ENCODE measurements around the gene CCDC6.
"Not testable (repeated sequence)": the region's sequence is repeated elsewhere in the genome, so short reads cannot be mapped to it uniquely, and the experiment has no call there.

Gene CCDC6

DNA sequence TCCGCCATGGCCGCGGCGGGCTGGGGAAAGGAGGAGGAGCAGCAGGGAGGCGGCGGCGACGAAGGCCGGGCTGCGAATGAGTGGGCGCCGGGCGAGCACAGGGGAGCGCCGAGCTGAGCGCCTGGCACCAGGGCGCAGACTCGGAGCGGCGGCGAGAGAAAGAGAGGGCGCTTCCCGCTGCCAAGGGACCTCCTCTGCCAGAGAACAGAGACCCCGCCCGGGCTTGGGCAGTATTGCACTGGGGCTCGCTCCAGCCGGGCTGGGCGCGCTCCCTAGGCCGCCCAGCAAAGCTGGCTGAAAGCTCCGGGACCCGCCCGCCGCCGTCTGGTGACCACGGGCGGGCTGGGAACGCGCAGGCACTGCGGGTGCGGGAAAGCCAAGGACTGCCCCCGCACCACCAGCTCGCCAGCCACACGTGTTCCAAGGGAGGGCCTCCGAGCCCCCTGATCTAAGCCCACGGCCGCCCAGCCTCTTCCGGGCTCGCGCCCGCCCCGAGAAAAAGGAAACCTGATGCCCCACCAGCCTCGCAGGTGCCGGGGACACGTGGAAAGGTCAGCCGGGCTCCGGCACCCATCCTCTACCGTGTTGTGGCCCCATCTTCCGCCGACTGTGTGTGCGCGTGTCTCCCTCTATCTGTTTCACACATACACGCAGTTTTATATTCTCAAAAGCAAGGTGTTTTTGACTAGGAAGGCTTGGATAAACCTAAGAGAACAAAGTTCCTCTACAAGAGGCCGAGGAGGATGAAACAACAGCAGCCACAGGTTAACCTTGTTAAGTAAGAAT lies at the start of gene CCDC6:
CCDC6 (minus strand) TSS at position 140 of the 786 bp plus-strand sequence; CDS start at position 8, 132 bp downstream.
- DNase-seq (ENCODE audit: low read depth) = peak; percentile 87

DNA sequence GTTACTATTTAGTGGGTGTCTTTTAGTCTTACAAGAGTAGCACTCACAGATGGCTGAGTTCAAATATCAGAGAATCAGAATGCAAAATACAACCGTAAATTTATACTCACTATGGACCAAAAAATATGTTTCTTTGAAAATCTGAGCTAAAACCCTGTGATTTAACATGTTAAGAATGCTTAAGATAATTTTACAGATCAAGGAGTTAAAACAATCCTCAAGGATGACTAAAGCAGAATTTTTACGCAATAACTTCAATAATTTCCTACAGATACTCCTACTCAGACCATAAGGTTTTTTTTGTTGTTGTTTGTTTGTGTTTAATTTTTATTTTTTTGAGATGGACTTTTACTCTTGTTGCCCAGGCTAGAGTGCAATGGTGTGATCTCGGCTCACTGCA lies 47.9 kb upstream of the CCDC6 start:
- no peak for DNase-seq (ENCODE audit: low read depth)

DNA sequence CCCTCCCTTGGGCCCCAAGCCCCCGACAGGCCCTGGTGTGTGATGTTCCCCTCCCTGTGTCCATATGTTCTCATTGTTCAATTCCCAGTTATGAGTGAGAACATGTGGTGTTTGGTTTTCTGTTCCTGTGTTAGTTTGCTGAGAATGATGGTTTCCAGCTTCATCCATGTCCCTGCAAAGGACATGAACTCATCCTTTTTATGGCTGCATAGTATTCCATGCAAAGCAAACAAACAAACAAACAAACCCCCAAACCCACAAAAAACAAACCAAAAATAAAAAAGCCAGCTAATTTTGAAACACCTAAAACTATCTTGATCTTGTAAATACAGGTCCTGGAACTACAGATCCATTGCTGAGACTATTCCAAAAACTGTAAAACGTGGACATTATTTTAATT lies 47.4 kb upstream of the CCDC6 start:
- DNase-seq (ENCODE audit: low read depth) = not testable (repeated sequence)

DNA sequence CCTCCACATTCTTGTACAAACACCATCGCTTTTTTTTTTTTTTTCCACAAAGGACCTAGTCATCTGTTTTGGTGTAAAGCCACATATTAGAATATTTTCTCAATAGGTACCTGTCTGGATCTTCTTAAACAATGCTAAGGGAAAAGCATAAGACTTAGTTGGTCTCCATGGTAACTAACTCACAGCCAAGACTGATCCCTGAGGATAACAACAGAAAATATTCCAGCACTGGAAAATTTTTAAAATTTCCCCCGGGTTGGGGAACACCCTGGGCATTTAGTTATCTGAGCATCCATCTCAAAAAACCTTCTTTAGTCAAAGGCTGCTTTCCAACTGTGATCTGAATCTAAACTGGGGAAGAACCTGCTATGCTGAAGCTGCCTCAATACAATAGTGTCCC lies 43.7 kb upstream of the CCDC6 start:
- DNase-seq (ENCODE audit: low read depth) = no peak

DNA sequence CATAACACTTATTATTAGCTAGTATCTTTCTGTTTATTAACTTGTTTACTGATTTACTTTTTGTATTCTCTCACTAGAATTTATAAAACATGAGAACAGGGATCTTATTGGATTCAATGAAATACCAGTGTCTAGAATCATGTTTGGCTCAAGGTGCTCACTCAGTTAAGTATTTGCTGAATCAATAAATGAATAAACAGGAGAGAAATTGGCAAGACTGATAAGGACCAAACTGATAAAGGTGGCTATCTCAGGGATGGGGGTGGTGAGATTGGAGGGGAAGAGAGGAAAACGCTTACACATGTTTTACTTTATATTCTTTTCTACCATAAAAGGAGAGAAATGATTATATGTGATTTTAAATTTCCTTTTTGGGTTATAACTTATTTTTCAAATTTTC lies 43.3 kb upstream of the CCDC6 start:
- DNase-seq (ENCODE audit: low read depth) = no peak

DNA sequence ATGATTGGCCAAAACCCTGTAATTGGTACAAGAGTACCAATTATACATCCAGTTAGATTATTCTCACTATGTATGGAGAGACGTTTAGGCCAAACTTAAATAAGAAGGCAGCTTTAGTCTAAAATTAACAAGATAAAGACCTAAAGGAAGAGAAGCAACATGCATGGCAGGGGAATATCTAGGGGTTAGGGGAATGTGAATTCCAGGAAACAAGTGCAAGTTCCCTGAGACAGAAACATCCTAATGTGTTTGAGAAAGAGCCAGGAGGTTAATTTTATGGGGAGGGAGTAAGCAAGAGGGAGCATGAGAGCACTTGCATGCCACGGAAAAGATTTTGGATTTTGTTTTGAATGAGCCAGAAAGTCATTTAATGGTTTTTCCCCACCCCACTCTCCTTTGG lies 39.6 kb upstream of the CCDC6 start:
- no peak for DNase-seq (ENCODE audit: low read depth)

DNA sequence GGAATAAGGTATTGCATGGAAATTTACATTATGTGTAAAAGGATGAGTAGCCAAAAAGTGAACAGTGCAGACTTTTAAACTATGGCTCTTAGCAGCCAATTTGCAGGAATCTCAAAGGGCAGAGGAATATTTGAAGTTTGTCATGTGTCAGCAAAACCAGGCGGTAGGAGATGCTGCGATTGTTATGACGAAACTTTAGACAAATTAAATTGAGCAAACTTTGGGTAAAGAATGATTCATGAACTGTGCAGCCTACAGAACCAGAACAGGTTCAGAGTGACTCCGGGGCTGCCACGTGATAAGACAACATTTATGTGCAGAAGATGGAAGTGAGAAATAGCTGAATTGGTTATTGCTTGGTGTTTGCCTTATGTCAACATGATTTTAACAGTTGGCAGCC lies 39.2 kb upstream of the CCDC6 start:
- DNase-seq (ENCODE audit: low read depth) = no peak

DNA sequence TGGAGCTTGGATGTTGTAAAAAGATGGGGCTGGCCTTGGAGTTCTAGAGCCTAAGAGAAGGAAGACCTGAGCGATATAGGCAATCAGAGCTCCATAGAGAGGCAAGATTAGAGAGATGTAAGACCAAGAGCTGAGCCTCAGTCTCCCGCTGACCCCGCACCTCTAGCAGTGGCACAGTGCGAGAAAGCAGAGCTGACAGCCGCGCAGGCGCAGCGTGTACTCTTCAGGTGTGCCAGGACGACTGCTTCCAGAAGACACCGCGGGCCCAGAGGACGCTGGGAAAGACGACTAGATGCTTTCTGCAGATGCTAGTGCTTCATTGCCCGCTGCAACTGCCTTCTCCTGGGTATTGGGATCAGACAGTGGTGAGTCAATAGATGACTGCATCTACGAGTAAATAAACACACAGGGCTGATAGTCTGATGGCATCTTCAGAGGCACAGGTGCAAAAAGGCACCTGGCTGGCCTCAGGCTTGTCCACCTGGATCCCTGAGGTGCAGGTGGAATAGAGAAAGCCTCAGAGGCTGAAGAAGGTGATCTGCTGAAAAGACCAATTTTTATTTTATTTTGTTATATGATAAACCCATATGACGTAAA lies 38.1 kb upstream of the CCDC6 start:
- DNase-seq (ENCODE audit: low read depth) = no peak

DNA sequence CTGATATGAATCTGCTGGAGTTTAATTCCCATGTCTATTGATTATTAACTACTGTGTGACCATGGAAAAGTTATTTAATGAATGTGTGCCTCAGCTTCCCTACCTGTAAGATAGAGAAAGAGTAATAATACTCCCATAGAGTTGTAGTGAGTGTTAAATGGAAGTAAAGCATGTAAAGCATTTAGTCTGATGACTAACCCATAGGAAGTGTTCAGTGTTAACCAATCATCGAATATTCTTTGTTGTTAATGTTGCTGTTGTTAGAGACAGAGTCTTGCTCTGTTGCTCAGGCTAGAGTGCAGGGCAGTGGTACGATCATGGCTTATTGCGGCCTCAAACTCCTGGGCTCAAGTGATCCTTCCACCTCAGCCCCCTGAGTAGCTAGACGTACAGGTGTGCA lies 36.2 kb upstream of the CCDC6 start:
- no peak for DNase-seq (ENCODE audit: low read depth)

DNA sequence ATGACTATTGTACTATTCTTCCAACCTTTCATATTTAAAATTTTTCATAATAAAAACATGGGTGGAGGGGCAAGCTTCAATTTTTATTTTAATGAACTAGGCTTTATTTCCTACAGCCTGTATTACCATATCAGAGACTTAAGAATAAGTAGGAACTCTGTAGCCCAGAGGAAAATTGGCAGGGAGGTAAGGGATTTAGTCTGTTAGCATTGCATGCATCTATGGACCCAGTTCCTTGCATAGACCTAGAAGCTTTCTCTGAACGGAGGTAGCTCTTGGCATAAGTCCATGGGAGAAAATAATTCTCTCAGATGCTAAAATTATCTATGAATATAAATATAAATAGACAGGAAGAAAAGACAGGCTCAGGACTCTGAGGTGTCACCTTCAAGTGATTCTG lies 31.4 kb upstream of the CCDC6 start:
- DNase-seq (ENCODE audit: low read depth) = no peak

DNA sequence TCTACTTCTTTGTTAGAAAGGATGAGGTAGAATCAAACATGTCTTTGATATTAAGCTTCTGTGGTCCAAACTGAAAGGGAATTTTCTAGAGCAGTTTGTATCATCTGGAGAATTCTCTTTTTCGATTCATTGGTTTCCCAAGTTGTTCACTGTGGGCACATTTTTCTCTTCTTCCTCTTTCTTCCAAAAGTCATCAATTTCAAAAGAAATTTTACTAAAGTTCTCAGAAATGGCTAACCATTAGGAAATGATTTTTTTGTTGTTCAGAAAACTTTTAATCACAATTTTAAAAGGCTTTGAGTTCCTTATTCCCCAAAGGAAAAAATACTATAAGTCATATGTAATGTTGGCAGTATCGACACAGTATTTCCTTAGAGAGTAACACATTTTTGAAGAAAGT lies 28.3 kb upstream of the CCDC6 start:
- DNase-seq (ENCODE audit: low read depth) = no peak

DNA sequence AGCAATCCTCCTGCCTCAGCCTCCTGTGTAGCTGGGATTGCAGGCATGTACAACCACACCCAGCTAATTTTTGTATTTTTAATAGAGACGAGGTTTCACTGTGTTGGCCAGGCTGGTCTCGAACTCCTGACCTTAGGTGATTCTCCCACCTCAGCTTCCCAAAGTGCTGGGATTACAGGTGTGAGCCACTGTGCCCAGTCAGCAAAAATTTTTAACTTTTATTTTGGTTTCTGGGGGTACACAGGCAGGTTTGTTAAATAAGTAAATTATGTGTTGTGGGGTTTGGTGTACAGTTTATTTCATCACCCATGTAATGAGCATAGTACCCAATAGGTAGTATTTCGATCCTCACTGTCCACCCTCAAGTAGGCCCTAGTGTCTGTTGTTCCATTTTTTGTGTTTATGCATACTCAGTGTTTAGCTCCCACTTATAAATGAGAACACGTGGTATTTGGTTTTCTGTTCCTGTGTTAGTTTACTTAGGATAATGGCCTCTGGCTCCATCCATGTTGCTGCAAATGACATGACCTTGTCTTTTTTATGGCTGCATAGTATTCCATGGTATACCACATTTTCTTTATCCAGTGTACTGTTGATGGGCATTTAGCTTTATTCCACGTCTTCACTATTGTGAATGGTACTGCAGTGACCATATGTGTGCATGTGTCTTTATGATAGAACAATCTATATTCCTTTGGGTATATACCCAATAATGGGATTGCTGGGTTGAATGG lies 24.6 kb upstream of the CCDC6 start:
- DNase-seq (ENCODE audit: low read depth) = not testable (repeated sequence)

DNA sequence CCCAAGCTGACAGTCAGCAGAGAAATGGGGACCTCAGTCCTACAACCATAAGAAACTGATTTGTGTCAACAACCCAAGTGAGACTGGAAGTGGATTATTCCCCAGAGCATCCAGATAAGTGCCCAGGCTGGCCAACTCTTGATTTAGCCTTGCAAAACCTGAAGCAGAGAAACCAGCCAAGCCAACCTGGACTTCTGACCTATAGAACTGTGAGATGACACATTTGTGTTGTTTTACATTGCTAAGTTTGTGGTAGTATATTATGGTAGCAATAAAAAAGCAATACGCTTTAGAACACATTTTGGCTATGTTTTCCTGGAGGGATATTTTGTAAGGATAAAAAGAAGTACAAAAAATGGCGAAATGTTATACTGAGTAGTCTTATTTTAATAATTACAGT lies 19.7 kb upstream of the CCDC6 start:
- no peak for DNase-seq (ENCODE audit: low read depth)

DNA sequence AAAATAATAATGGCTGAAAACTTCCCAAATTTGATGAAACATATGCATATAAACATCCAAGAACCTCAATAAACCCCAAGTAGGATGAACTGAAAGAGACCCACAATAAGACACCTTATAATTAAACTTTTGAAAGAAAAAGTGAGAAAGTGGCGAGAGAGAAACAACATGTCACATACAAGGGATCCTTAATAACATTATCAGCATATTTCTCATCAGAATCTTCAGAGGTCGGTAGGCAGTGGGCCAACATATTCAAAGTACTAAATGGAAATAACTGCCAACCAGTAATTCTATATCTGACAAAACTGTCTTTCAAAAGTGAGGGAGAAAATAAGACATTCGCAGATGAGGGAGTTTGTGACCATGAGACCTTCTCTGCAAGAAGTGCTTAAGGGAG lies 16.6 kb upstream of the CCDC6 start:
- no peak for DNase-seq (ENCODE audit: low read depth)

DNA sequence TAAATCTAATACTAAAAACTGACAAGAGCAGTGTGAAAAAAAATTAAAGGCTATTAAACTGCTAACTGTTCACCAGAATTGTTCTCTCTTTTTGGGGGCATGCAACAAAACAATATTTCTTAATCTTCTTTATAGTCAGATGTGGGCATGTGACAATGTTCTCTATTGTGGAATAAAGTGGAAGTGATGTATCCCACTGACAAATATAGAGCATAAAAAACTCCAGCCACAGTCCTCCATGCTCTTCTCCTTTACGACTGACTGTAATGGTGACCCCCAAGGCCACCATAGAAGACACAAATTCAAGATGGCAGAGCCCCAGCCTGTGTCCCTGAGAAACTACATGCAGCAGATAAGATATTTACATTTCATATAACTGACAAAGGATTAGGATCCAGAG lies 11.6 kb upstream of the CCDC6 start:
- DNase-seq (ENCODE audit: low read depth) = no peak

DNA sequence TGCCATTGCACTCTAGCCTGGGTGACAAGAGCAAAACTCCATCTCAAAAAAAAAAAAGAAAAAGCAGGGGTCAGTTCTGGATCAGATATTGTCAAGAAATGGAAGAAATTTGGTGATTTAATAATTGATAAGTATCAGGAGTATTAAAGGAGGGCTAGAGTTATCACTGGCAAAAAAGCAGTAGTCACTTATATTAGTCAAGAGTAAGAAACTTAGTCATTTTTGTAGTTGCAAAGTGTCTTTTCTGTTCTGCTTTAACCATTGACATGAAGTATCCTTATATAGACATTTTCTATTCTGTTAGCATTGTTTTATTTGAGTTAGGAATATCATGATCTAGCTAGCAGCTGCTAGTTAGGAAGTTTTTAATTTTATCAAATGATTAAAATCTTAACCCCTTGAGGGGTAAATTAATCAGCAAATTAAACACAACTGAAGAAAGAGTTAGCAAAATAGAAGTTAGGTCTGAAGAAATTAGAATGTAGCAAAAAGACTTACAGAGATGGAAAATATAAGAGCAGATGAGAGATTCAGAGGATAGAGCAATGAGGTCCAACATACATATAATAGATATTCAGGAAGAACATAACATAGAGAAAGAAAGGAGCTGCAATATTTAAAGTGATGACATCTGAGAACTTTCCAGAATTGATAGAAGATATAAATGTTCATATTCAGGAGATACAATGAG lies 7.3 kb upstream of the CCDC6 start:
- DNase-seq (ENCODE audit: low read depth) = no peak

DNA sequence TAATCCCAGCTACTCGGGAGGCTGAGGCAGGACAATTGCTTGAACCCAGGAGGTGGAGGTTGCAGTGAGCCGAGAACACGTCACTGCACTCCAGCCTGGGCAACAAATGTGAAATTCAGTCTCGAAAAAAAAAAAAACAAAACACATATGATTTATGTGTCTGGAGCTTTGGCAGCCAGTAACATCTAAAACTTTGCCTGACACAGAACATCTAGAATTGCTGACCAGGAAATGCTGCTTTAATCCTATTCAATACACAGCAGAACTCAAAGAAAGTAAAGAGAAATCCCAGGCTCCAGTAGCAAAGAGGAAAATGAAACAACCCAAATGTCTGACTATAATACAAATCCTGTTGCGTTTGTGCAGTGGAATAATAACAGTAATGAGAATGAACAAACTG lies 4.5 kb upstream of the CCDC6 start:
- no peak for DNase-seq (ENCODE audit: low read depth)

DNA sequence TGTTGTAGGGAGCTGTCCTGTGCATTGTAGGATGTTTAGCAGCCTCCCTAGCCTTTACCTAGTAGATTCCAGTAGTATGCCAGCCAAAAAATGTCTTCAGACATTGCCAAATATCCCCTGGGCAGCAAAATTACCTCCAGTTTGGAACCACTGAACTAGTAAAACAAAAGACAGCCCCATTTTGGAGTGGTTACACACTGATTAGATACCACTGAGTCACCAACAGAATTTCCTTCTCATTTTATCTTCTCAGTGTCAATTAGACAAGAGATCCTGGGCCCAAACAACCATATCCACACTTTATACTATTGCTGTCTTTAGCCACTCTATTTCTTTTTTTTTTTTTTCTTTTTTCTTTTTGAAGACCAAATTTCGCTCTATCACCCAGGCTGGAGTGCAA lies 3.5 kb upstream of the CCDC6 start:
- DNase-seq (ENCODE audit: low read depth) = no peak

DNA sequence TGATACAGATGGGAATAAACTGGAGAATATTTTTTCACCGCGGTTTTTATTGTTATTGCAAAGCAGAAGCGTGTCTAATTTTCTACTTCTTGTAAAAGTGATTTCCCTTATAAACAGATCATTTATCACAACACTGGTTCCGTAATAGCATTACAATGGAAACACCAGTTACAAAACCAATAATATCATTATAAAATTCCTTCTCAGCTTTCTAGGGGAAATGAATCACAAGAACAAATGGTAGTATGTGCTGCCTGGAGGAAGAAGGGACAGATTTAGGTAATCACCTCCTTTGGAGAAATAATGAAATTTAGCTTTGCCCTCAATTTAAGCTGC lies 2.4 kb upstream of the CCDC6 start:
- DNase-seq (ENCODE audit: low read depth) = no peak

DNA sequence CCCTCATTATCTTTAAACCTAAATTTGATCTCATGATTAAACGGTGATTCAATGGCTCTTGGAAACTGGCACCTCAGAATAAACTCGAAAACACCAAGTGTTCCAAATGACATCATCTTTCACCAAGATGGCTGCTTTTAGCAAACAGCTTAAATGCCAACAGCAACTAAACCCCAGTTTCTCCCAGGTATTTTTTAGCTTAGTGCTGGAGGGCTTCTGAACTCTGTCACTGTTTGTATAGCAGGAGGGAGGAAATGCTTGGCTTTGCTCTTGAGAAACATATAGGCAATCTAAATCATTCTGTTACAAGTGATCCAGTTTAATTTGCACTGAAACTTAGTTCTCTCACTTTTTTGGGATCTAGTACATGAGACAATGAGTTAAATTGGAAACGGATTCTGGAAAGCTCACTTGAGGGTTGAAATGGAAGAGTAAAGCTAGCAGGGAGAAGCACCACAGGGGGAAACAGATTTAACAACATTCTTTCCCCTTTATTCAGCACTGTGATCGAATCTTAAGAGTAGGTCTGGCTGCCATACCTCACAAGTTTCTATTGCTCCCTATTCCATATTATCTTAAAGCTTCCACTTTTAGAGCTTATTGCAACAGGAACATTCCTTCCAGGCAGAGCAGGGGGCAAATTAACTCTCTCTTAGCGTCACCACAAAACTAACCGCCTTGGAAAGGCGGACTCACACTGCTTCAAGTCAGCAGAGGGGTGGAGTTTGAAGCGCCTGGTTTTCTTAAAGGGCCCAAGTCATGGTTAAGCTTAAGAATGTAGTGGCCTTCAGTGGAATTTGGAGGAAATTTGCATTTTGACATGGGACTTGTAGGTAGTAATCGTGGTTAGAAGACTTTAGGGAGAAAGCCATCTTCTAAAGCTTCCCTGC lies 1.8 kb upstream of the CCDC6 start:
- DNase-seq (ENCODE audit: low read depth) = no peak

DNA sequence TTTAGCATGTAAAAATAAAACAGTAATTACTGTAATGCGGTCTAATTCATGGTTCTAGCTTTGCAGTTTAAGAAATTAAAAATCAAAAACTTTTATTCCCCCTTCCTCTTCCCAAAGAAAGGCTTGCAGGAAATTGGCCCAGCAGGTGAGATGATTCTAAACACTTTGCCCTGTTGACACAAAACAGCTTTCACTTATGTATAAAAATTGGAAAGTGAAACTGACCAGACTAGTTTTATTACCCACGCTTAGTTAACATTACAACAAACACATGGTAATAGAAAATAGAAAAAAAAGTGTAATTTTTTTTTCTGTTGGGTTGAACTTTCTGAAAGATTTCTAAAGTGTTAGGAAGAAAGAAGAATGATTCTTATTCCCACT lies 1.2 kb upstream of the CCDC6 start:
- no peak for DNase-seq (ENCODE audit: low read depth)

Measured in stimulated activated CD8-positive, alpha-beta memory T cell treated with anti-CD3 and anti-CD28 coated beads, Interleukin-7, amount 100 ng/mL, for 24 hours (primary cell).